HG03354 (cell line): ENCODE data around the gene GRB10.

Experiments
- ATAC-seq: cut with Tn5 transposase; IDR thresholded peaks from one replicate; pipeline ENCODE4 v1.9.1; 2021; ENCODE audit warnings: mild to moderate bottlenecking; ENCODE audit not compliant: unreplicated experiment, poor library complexity, severe bottlenecking

The GRB10 gene

GRCh38 chr7:50681432-50682045 is 101.2 kb downstream of the GRB10 start:
- no peak for ATAC-seq

GRCh38 chr7:50679218-50680007 is 103.3 kb downstream of the GRB10 start:
- ATAC-seq, result peak; percentile 65

- ATAC-seq, result no peak
Measured at GRCh38 chr7:50678586-50678985, 104.1 kb downstream of the GRB10 start.

DNA sequence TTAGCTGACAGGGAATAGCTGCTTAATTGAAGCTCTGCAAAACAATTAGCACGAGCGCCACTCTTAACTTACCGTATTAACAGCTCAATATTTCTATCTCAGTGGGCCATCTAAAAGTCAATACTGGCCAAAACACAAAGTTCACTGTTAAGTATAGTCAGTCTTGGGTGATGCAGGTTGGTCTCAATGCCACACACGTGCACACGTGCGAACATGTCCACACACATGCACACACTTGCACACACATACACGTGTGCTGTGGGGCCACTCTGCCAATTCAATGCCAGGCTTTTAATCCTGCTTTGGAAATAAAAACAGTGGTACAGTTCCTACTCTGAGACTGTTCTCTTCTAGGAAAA is 105.1 kb downstream of the GRB10 start:
- ATAC-seq, result no peak

GRCh38 chr7:50676740-50677637 is 105.7 kb downstream of the GRB10 start:
- ATAC-seq, result no peak

DNA sequence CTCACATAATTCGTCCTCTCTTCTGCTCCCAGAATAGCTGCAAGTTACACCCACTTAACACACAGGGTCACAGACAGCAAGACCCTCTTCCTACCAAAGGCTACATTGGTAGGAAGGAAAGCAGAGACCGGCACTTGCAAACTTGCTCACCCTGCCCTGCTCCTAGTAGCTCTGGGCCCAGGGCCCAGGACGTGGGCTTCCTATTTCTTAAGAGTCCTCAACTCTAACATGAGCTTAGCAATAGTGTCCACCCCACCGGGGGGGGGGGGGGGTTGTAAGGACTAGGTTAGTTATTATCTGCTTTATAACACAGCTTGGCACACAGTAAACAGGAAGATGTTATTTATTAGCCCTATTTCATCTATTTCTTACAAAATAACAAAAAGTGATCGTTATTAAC is 106.6 kb downstream of the GRB10 start:
- ATAC-seq, result no peak

GRCh38 chr7:50674896-50675835 is 107.5 kb downstream of the GRB10 start:
- no peak for ATAC-seq

DNA sequence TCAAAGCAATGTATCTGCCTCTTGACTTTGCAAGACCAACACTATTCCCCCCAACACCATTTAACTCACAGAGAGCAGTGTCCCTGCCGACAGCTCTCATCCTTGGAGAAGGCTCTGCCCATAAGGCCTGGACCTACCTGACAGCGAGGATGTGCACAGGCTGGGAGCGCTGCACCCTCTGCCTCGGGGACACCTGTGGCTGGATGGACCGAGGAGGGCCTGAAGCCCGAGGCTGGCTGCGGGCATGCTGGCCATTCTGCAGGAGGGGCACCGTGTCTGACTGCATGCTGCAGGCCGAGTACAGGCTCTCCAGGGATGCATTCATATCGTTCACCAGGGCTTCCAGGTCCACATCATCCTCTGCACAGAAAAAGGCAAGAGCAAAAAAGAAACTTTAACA is 108.4 kb downstream of the GRB10 start:
- no peak for ATAC-seq

GRCh38 chr7:50673096-50673495 is 109.6 kb downstream of the GRB10 start:
- no peak for ATAC-seq

DNA sequence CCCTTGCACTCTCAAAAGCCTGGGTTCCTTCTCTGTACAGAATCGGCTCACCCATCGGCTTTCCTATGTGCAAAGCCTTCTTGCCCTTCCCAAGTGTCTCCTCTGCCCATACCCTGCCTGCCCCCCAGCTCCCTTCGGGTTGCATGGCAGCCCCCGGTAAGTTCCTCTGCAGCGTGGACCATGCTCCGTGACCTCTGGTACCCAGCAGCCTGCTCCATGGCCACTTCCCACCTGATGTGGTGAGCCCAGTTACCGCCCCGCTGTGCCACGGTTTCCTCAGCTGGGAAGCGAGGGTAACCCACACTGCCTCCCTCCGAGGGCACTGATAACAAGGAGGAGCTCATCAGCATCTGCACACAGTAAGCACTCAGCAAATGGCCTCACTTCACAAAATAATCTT is 110.7 kb downstream of the GRB10 start:
- ATAC-seq, result no peak

GRCh38 chr7:50671386-50671785 is 111.3 kb downstream of the GRB10 start:
- ATAC-seq, result no peak

DNA sequence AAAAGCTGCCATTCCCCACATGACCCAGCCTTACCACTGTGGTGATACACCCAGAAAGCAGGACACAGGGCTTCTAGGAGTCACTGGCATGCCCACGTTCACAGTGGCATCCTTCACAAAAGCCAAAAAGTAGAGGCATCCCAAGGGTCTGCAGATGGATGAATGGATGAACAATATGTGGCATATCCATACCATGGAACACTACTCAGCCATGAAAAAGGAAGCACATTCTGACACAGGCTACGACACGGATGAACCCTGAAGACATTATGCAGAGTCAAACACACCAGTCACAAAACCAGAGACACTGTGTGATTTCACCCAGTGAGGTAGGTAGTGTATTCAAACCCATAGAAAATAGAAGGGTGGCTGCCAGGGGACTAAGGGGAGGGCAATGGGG is 112.8 kb downstream of the GRB10 start:
- no peak for ATAC-seq

- no peak for ATAC-seq
Measured at GRCh38 chr7:50667789-50668226, 114.9 kb downstream of the GRB10 start.

DNA sequence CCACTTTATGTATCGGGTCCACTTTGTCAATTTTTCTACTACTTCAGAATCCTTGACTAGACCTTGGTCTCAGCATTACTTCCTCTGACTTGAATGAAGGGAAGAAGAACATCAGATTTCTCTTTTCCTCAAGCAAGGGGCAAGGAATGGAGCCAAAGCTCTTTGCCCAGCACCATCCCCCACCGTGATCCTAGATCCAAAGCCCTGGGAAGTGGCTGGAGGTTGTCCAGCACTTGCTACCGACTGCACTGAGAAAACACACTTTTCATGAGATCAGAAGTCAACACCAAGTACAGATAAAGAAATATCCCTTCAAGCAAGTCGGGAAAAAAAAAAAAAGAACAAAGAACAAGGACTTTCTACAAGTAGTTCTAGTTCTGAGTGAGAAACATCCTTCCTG is 115.4 kb downstream of the GRB10 start:
- ATAC-seq, result no peak

DNA sequence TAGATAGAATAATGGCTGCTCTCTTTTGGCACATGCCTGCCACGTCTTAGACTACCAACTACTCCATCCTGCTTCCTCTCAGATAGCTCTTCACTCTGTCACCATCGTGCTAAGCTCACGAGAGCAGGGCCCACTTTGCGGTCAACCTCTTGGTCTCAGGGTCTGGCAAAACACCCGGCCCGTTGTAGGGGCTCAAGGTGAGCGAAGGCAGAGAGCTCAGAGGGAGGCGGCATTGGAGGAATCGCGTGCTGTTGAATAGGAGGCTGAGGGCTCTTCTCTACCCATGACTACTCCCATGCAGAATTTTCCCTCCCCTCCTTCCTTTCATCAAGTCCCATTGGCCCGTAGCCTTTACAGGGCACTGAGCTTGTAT is 116.6 kb downstream of the GRB10 start:
- no peak for ATAC-seq

DNA sequence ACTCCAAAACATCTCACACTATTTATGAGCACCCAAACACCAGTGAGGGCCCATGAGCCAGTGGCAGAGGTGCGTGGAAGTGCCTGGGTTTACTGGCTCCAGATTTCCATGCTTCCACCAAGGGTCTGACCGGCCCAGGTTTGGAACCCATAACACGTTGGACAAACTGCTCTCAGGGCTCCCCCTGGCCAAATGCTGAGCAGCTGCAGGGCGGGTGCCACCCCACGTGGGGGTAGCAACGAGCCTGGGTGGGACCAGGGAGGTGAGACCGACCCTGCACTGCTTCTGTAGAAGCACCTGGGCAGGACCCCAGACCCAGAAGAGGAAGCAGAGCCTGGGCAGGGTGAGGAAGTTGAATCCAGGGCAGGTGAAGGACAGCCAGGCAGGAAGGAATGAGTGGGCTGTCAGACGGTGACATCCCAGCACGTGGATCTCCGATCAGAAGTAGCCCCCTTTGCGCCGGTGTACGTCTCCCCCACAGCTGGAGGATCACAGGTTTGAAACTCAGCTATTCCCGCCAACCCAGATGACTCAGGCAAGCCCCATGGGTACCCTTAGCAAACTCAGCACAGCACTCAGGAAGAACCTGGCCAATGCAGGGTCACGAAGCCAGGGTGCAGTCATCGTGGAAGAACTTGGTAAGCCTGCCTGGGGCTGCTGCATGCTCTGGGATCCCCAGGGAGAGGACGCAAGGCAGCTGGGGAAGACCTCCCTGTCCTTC is 117.1 kb downstream of the GRB10 start:
- peak; percentile 11 for ATAC-seq

- ATAC-seq, result peak; percentile 27
Measured at GRCh38 chr7:50664937-50665336, 117.8 kb downstream of the GRB10 start.

DNA sequence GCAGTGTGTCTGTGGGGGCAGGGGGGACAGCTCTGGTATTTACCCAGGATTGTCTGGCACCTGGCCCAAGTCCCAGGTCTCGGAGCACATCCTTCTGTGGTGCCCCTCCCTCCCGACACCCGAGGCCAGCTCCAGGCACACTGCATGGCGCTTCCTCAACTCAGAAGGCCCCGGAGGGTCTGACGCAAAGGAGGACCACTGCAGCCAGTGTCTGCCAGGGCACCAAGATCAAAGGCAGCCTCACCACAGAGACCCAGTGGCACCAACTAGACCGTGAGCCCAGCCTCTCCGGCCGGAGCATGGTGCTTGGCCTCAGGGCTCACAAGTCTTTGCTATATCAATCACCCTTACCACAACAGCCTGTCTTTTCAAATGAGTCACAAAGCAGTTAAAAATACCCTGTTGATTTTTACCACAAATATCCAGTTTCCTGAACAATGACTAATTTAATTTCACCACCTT is 118.2 kb downstream of the GRB10 start:
- peak; percentile 73 for ATAC-seq
